Smooth muscle cell (in vitro differentiated cells): ENCODE data around the gene SLC9A3. TPM values are rescaled to one million over a fixed set of nuclear protein-coding genes. Genes with fewer than 3 reads are reported as not detected.

Experiments used
- DNase-seq: peaks from one replicate; lab custom pipeline; 2025; ENCODE audit not compliant: unreplicated experiment; lab: John Stamatoyannopoulos, UW
- H2AFZ ChIP-seq: fragments of 200-600 bp; sonication (generic); 2 replicates; pipeline ENCODE4 v1.6.0; 2016; ENCODE audit warnings: antibody characterized with exemption, low read depth, mild to moderate bottlenecking
- H3F3A ChIP-seq: fragments of 200-600 bp; sonication (generic); 2 replicates; pipeline ENCODE4 v1.6.0; 2017; ENCODE audit warnings: antibody characterized with exemption, low read depth
- H3K27ac ChIP-seq: fragments of 200-600 bp; sonication (generic); 2 replicates; pipeline ENCODE4 v1.5.1; 2016; ENCODE audit warnings: low read depth, mild to moderate bottlenecking
- H3K27me3 ChIP-seq: fragments of 200-600 bp; sonication (generic); 2 replicates; pipeline ENCODE4 v1.6.1; 2016; ENCODE audit warnings: low read depth, mild to moderate bottlenecking
- H3K36me3 ChIP-seq: fragments of 200-600 bp; sonication (generic); 2 replicates; pipeline ENCODE4 v1.5.1; 2016; ENCODE audit warnings: low read depth
- H3K4me1 ChIP-seq: fragments of 200-600 bp; sonication (generic); 2 replicates; pipeline ENCODE4 v1.5.1; 2016; ENCODE audit warnings: low read depth
- H3K4me2 ChIP-seq: fragments of 200-600 bp; sonication (generic); 2 replicates; pipeline ENCODE4 v1.6.0; 2016; ENCODE audit warnings: mild to moderate bottlenecking
- H3K4me3 ChIP-seq: fragments of 200-600 bp; sonication (generic); 2 replicates; pipeline ENCODE4 v1.5.1; 2016; ENCODE audit warnings: mild to moderate bottlenecking
- H3K79me2 ChIP-seq: fragments of 200-600 bp; sonication (generic); 2 replicates; pipeline ENCODE4 v1.6.0; 2016; ENCODE audit warnings: low read depth, mild to moderate bottlenecking
- H3K9ac ChIP-seq: fragments of 200-600 bp; sonication (generic); 2 replicates; pipeline ENCODE4 v1.6.0; 2016; ENCODE audit warnings: low read depth
- H3K9me3 ChIP-seq: fragments of 200-600 bp; sonication (generic); replicated peaks from 2 replicates; pipeline ENCODE4 v1.5.1; 2016; ENCODE audit warnings: low read depth
- H4K20me1 ChIP-seq: fragments of 200-600 bp; sonication (generic); 2 replicates; pipeline ENCODE4 v1.6.0; 2016; ENCODE audit warnings: low read depth
- WGBS: methylation state at CpG from one replicate; pipeline ENCODE4 v1.1.7; 2016; ENCODE audit warnings: low lambda C conversion rate; 5-methylcytosine and 5-hydroxymethylcytosine counted together
- polyA plus RNA-seq: library from polyadenylated mRNA; unstranded; fragments of >200 nt; fragmentation: Nextera tagmentation; extraction: Ambion mirVana; gene quantifications from 2 replicates; pipeline ENCODE4 v1.2.1, GENCODE V29; 2016
- total RNA-seq: library from RNA; depleted of rRNA; stranded (reverse); fragments of >200 nt; gene quantifications from 2 replicates; pipeline ENCODE4 v1.2.3, GENCODE V29; 2014
- TF ChIP-seq, protein P1 (sequence below): fragments of 200-600 bp; sonication (generic); IDR thresholded peaks from 2 replicates; pipeline ENCODE4 v1.5.1; 2017; ENCODE audit warnings: borderline replicate concordance, mild to moderate bottlenecking, antibody characterized with exemption; ENCODE audit not compliant: insufficient read depth, poor library complexity, severe bottlenecking

The SLC9A3 gene
- total and polyA plus RNA-seq, 2 experiments from 2014 or later, result 1.1 to 1.8 TPM

DNA sequence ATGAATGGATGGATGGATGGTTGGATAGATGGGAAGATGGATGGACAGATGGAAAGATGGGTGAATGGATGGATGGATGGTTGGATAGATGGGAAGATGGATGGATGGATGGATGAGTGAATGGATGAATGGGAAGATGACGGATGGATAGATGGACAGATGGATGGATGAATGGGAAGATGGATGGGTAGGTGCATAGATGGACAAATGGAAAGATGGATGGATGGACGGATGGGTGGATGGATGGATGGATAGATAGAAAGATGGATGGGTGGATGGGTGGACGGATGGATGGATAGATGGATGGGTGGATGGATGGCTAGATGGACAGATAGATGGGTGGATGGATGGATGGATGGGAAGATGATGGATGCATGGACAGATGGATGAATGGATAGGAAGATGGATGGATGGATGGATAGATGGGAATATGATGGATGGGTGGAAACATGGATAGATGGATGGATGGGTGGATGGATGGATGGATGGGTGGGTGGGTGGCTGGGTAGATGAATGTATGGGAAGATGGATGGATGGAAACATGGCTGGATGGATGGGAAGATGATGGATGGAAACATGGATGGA lies 97.8 kb downstream of the SLC9A3 start:
- Histone ChIP-seq H3K9me3 (no peaks in the 10 kb centered on the region), H3K27ac (no peak overlapping the region), H3K27me3 (no peaks in the 10 kb centered on the region), H3K4me2 (no peak overlapping the region), H3K36me3 (no peaks in the 10 kb centered on the region), H3K79me2 (no peaks in the 10 kb centered on the region), H3F3A (no peaks in the 10 kb centered on the region), H4K20me1 (no peaks in the 10 kb centered on the region), H2AFZ (no peak overlapping the region), H3K4me3 (no peak overlapping the region), H3K9ac (no peak overlapping the region), H3K4me1 (no peaks in the 10 kb centered on the region)
- DNase-seq, result no peak
- TF ChIP-seq, protein P1, sequence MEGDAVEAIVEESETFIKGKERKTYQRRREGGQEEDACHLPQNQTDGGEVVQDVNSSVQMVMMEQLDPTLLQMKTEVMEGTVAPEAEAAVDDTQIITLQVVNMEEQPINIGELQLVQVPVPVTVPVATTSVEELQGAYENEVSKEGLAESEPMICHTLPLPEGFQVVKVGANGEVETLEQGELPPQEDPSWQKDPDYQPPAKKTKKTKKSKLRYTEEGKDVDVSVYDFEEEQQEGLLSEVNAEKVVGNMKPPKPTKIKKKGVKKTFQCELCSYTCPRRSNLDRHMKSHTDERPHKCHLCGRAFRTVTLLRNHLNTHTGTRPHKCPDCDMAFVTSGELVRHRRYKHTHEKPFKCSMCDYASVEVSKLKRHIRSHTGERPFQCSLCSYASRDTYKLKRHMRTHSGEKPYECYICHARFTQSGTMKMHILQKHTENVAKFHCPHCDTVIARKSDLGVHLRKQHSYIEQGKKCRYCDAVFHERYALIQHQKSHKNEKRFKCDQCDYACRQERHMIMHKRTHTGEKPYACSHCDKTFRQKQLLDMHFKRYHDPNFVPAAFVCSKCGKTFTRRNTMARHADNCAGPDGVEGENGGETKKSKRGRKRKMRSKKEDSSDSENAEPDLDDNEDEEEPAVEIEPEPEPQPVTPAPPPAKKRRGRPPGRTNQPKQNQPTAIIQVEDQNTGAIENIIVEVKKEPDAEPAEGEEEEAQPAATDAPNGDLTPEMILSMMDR, result no peak
- WGBS, result 100% methylated on average over 3 of the region's 3 CpGs

DNA sequence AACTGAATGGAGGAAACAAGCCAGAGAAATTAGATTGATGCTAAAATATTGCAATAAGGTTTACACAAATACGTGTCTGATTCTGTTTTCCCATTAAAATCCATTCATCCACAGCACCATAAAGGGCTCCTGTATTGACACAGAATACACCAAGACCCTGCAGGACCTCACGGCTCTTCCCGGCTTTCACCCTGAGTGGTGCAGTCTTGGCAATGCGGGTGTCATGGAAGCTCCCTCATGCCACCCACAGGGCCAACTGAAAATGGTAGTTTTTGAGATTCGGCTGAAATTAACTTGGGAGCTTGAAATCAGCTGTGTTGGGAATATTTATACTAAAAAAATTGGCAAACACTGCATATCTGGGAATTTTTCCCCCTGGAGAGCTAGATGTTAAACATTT lies 98.5 kb downstream of the SLC9A3 start:
- H3K27me3 ChIP-seq, result no peaks in the 10 kb centered on the region
- H3K36me3 ChIP-seq, result no peaks in the 10 kb centered on the region
- no peaks in the 10 kb centered on the region for H3F3A ChIP-seq
- WGBS, result 90% methylated on average over 5 of the region's 5 CpGs
- no peak overlapping the region for H3K9ac ChIP-seq
- no peak overlapping the region for H3K27ac ChIP-seq
- H3K4me1 ChIP-seq, result no peaks in the 10 kb centered on the region
- TF ChIP-seq, protein P1, result no peak
- H4K20me1 ChIP-seq, result no peaks in the 10 kb centered on the region
- H3K79me2 ChIP-seq, result no peaks in the 10 kb centered on the region
- no peak overlapping the region for H3K4me3 ChIP-seq
- H3K4me2 ChIP-seq, result no peak overlapping the region
- no peak overlapping the region for H2AFZ ChIP-seq
- H3K9me3 ChIP-seq, result no peaks in the 10 kb centered on the region
- DNase-seq, result no peak

DNA sequence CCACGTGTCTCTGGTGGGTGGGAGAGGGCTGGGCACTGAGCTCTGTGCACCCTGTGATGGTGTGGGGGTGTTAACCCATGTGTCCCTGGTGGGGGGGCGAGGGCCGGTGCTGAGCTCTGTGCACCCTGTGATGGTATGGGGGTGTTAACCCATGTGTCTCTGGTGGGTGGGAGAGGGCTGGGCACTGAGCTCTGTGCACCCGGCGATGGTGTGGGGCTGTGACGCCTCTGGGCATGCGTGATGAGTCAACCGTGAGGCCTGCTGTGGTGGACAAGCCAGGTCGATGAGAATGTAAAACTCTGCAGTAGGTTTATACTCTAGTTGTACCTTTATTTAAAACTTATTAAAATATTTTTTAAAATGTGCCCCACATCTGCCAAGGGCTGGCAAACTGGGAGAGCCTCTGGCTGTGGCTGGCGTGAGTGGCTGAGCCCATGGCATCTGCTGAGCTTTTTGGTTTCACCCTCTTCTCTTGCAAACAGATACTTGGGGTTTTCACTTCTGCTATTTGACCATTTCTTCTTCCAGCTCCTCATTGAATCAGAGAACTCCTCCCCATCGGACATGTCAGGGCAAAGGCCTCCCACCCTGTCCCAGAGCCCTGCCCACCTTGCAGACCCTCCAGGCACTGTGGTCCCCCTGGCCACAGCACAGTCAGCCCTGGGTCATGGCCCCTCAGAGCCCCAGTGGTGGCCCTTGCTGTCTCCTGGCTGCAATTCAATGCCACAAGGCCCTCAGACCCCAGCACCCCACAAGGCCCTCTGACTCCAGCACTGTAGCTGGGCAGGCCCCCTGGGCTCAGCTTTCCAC lies 99.7 kb downstream of the SLC9A3 start:
- peak overlapping the region; percentile 81 for H3K27ac ChIP-seq
- TF ChIP-seq, protein P1, result no peak
- no peak for DNase-seq

More for the DNA sequence above, 99.7 kb downstream of the SLC9A3 start:
- no peak overlapping the region for H3K4me3 ChIP-seq
- H3K9me3 ChIP-seq, result no peaks in the 10 kb centered on the region
- H3K4me2 ChIP-seq, result no peak overlapping the region
- H3K27me3 ChIP-seq, result no peaks in the 10 kb centered on the region
- no peak overlapping the region for H2AFZ ChIP-seq
- 73% methylated on average over 10 of the region's 11 CpGs for WGBS
- H3F3A ChIP-seq, result no peaks in the 10 kb centered on the region
- no peaks in the 10 kb centered on the region for H4K20me1 ChIP-seq
- no peaks in the 10 kb centered on the region for H3K36me3 ChIP-seq
- no peak overlapping the region for H3K9ac ChIP-seq
- no peaks in the 10 kb centered on the region for H3K79me2 ChIP-seq
- H3K4me1 ChIP-seq, result no peaks in the 10 kb centered on the region
